Stimulated activated CD8-positive, alpha-beta memory T cell treated with anti-CD3 and anti-CD28 coated beads, Interleukin-4, amount 100 ng/mL, for 48 hours (primary cell): ENCODE measurements around the gene RAPGEF2.
"Not testable (repeated sequence)": the region's sequence is repeated elsewhere in the genome, so short reads cannot be mapped to it uniquely, and the experiment has no call there.

Experiments used
- DNase-seq: peaks from one replicate; pipeline ENCODE4 v3.0.0-alpha.2; 2020

The RAPGEF2 gene

GRCh38 chr4:159250751-159251325 lies 148.0 kb downstream of the RAPGEF2 start:
- no peak for DNase-seq

GRCh38 chr4:159251580-159251979 lies 148.7 kb downstream of the RAPGEF2 start:
- not testable (repeated sequence) for DNase-seq

GRCh38 chr4:159252491-159252890 lies 149.6 kb downstream of the RAPGEF2 start:
- no peak for DNase-seq

GRCh38 chr4:159256037-159256436 lies 153.2 kb downstream of the RAPGEF2 start:
- no peak for DNase-seq

- DNase-seq, result no peak
Measured at GRCh38 chr4:159258889-159259560, 156.1 kb downstream of the RAPGEF2 start.

- DNase-seq, result no peak
Measured at GRCh38 chr4:159264057-159264456, 161.2 kb downstream of the RAPGEF2 start.

- DNase-seq, result no peak
Measured at GRCh38 chr4:159266981-159267868, 164.3 kb downstream of the RAPGEF2 start.

GRCh38 chr4:159267869-159268285 lies 165.0 kb downstream of the RAPGEF2 start:
- no peak for DNase-seq

GRCh38 chr4:159268607-159269006 lies 165.7 kb downstream of the RAPGEF2 start:
- DNase-seq, result no peak

GRCh38 chr4:159269116-159269515 lies 166.2 kb downstream of the RAPGEF2 start:
- no peak for DNase-seq

GRCh38 chr4:159269956-159270355 lies 167.1 kb downstream of the RAPGEF2 start:
- no peak for DNase-seq

GRCh38 chr4:159271856-159272255 lies 169.0 kb downstream of the RAPGEF2 start:
- no peak for DNase-seq

GRCh38 chr4:159272273-159273140 lies 169.6 kb downstream of the RAPGEF2 start:
- no peak for DNase-seq

- DNase-seq, result no peak
Measured at GRCh38 chr4:159273141-159273438, 170.2 kb downstream of the RAPGEF2 start.

- no peak for DNase-seq
Measured at GRCh38 chr4:159273841-159274240, 171.0 kb downstream of the RAPGEF2 start.

- DNase-seq, result no peak
Measured at GRCh38 chr4:159278399-159278798, 175.5 kb downstream of the RAPGEF2 start.

GRCh38 chr4:159279084-159279483 lies 176.2 kb downstream of the RAPGEF2 start:
- no peak for DNase-seq

GRCh38 chr4:159280442-159281172 lies 177.7 kb downstream of the RAPGEF2 start:
- no peak for DNase-seq

- no peak for DNase-seq
Measured at GRCh38 chr4:159281771-159282170, 178.9 kb downstream of the RAPGEF2 start.

- DNase-seq, result no peak
Measured at GRCh38 chr4:159282329-159282728, 179.4 kb downstream of the RAPGEF2 start.

- no peak for DNase-seq
Measured at GRCh38 chr4:159282944-159283343, 180.1 kb downstream of the RAPGEF2 start.

GRCh38 chr4:159283696-159284095 lies 180.8 kb downstream of the RAPGEF2 start:
- no peak for DNase-seq
